HG03280 (cell line): ENCODE measurements around the gene TSACC.
"Not testable (repeated sequence)": the region's sequence is repeated elsewhere in the genome, so short reads cannot be mapped to it uniquely, and the experiment has no call there.

ENCODE experiments used
- ATAC-seq: cut with Tn5 transposase; IDR thresholded peaks from one replicate; pipeline ENCODE4 v1.9.1; 2021; ENCODE audit warnings: mild to moderate bottlenecking, moderate library complexity; ENCODE audit not compliant: unreplicated experiment

The TSACC gene

DNA sequence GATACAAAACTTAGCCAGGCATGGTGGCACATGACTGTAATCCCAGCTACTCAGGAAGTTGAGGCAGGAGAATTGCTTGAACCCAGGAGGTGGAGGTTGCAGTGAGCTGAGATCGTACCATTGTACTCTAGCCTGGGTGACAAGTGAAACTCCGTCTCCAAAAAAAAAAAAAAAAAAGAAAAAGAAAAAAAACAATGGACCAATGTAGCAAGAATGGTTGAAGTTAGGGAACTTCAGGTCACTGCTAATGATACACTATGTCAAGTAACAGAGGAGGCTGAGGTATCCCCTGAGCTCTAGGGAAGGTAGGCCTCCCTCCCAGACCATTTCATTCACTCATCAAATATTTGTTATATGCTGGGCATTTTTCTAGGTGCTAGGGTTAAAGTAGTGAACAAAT is 7.7 kb downstream of the TSACC start:
- not testable (repeated sequence) for ATAC-seq

DNA sequence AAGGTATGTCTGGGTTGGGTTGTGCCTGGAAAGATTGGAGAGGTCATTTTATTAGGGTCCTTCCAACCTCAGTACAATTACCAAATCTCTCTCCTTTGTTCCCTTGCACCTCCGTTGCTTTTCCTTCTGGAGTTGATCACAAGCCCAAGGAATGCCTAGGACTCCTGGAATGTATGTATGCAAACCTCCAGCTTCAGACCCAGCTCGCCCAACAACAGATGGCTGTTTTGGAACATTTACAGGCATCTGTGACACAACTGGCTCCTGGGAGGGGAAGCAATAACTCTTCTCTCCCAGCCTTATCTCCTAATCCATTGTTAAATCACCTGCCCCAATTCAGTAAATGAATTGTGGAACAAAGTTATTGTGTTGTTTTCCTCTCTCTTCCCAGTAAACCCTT is 8.3 kb downstream of the TSACC start:
- ATAC-seq = no peak

DNA sequence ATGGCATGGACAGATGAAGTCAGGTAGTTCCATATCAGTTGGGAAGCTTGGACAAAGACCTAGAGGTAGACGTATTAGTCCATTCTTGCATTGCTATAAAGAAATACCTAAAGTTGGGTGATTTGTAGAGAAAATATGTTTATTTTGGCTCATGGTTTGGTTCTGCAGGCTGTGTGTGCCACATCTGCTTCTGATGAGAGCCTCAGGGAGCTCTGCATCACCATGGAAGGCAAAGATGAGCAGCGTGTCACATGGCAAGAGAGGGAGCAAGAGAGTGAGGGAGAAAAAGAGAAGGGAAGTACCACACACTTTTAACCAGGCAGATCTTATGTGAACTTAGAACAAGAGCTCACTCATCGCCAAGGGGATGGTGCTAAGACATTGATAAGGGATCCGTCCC is 9.0 kb downstream of the TSACC start:
- ATAC-seq = no peak

DNA sequence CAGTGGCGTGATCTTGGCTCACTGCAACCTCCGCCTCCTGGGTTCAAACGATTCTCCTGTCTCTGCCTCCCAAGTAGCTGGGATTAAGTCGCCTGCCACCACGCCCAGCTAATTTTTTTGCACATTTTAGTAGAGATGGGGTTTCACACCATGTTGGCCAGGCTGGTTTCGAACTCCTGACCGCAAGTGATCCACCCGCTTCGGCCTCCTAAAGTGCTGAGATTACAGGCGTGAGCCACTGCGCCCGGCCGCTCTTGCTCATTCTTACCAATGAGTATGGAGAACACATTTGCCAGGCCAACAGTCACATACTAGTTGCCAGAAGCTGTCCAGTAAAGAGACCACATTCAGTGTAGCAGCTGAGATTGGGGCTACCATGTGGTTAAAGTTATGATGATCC is 14.2 kb downstream of the TSACC start:
- ATAC-seq = not testable (repeated sequence)

DNA sequence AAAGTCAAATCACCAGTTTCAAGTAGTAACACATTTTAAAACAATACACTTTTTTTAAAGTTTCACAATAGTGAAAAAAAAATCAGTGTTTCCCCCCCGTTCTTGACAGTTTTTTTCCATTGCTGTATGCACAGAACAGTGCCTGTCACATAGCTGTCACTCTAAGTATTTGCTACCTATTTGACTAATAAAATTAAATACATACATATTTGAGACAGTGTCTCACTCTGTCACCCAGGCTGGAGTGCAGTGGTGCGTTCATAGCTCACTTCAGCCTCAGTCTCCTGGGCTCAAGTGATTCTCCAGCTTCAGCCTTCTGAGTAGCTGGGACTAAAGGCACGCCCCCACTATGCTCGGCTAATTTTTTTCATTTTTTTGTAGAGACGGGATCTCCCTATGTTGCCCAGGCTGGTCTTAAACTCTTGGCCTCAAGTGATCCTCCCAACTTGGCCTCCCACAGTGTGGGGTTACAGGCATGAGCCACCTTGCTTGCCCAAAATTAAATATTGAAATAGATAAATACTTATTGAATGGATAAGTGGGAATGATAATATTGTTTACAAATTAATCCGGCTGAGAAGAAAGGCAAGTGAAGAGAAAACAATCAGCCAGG is 18.0 kb downstream of the TSACC start:
- ATAC-seq = no peak

DNA sequence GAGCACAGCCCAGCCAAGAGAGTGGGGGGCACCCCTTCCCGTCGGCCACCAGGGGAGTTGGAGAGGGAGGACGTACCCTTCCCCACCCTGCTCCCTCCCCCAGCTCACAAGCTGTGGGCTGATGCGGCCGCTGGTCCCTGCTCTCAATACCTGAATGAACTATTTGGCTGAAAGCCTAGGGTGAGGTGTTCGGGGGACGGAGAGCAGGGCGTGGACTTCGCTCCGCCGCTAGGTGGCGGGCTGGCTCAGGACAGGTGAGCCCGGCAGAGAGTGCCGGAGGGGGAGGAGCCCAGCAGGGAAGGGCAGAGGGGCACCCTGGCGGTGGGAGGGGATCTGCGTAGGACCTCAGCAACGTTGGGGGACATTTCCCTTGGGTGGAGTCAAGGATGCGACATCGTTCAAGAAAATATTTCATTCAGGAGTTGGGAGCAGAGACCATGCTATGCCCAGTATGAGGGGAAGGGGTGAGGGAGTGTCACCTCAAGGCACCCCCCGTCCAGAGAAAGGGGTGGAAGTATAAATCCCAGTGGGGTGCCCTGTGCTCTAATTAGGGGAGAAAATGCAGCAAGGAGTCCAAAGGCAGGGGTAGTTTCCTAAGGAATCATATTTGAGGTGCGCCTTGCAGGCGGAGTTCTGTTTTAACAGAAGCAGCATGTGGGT is 18.7 kb downstream of the TSACC start:
- no peak for ATAC-seq

DNA sequence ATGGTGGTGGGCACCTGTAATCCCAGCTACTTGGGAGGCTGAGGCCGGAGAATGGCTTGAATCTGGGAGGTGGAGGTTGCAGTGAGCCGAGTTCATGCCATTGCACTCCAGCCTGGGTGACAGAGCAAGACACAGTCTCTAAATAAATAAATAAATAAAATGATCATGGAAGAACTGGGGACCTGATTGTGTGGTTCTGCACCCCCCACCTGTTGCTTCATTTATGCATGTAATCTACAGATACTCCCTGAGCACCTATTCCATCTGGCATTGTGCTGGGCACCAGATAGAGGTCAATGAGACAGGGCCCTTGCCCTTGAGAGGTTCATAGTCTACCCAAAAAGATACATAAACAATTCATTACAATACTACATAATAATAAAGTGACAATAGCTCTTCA is 19.7 kb downstream of the TSACC start:
- no peak for ATAC-seq

DNA sequence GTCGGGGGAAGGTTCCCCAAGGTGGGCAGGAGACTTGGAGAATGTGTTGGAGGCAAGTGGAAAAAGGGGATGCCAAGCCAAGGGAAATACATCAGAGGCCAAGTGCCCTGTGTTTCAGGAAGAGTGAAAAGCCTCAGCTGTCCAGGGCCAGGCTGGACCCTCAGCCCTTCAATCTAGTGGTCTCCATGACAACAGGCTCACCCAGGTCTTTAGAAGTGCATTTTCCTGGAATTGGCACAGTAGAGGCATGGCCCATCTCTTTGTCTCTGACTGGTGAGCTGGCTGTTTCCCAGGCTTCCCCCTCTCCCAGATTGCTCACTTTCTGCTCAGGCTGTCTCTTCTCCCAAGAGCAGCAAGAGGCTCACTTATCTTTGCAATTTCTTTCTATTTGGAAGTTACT is 20.3 kb downstream of the TSACC start:
- no peak for ATAC-seq

DNA sequence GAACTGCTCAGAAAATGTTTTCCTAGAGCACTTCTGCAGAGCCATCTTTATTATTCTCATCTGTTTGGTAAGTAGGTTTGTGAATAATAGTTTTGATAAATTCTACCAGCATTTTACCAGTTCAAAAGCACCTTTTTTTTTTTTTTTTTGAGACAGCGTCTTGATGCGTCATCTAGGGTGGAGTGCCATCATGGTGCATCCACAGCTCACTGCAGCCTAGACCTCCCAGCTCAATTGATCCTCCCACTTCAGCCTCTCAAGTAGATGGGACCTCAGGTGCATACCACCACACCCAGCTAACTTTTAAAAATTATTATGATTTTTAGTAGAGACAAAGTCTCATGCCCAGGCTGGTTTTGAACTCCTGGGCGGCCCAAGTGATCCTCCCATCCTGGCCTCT is 20.9 kb downstream of the TSACC start:
- no peak for ATAC-seq

DNA sequence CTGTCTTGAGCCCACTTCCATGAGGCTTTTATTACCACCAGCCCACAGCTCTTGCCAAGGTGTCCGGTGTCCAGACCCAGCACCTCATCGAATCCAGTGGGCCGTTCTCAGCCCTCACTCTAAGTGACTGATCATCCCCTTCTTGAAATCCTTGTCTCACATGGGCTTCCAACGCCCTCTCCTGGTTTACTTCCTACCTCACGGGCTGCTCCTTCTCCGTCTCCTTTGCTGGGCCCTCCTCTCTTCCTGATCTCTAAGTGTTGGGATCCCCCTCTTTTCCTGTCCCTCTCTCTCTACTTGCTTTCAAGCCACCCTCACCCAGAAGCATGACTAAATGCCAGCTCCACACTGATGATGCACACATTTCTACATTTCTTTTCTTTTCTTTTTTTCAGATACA is 21.6 kb downstream of the TSACC start:
- ATAC-seq = no peak

DNA sequence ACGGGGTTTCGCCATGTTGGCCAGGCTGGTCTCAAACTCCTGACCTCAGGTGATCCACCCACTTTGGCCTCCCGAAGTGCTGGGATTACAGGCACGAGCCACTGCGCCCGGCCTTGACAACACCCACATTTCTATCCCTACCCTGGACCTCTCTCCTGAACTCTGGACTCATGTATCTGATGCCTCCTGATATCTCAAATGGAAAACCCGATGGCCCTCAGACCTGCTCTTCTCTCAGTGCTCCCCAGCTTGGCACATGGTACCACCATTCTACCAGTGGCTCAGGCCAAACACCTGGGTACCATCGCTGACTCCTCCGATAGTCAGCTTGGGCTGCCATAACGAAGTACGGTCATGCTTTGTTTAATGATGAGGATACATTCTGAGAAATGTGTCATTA is 22.2 kb downstream of the TSACC start:
- no peak for ATAC-seq

DNA sequence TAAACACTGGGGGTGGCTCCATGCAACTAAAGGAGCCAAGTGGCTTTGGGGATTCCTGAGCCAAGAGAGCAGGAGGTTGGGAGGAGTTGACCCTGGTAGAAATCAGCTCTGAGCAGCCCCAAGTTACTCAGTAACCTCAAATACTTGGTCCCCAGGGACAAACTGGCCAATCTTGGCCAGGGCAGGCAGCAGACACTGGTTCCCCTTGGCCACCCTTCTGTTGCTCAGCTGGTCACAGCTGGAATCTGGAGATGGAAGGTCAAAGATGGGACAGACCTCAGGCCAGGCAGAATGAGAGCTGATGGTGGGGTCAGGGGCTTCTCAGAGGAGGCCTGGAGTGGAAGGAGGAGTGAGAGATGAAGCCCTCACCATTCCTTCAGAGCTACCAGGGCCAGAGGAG is 27.4 kb downstream of the TSACC start:
- no peak for ATAC-seq

DNA sequence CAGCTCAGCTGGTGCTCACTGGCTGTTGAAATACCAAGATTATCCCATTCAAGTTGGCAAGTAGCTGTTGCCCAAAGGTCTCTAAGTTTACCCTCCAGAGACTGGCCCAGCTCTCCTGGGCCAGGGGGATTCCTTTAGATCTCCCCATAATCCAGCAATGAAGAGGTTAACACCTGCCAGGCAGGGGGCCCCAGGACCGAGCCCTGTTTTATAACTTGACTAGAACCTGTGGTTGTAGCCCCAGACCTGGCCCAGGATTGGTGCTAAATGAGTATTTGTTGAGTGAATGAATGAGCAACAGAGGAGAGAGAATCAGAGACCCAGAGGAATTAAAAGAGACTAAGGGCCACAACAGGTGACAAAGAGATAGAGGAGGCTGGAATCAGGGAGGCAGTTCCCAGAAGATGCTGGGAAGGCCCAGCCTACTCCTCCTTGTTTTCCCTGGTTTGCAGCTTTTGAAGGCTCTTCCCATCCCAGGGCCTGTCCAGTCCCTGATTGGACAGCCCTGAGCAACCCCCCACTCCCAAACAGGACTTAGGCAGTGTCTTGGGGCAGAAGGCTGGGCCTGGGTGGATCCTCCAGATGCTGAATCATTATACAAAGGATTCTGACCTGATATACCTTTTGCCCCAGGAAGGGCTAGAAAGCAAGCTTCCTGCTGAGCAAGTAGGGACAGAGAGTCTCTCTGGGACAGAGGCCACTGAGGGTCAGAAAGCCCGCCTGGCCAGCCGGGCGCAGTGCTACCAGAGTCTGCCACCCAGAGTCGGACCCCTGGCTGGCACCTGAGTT is 28.2 kb downstream of the TSACC start:
- ATAC-seq = no peak

DNA sequence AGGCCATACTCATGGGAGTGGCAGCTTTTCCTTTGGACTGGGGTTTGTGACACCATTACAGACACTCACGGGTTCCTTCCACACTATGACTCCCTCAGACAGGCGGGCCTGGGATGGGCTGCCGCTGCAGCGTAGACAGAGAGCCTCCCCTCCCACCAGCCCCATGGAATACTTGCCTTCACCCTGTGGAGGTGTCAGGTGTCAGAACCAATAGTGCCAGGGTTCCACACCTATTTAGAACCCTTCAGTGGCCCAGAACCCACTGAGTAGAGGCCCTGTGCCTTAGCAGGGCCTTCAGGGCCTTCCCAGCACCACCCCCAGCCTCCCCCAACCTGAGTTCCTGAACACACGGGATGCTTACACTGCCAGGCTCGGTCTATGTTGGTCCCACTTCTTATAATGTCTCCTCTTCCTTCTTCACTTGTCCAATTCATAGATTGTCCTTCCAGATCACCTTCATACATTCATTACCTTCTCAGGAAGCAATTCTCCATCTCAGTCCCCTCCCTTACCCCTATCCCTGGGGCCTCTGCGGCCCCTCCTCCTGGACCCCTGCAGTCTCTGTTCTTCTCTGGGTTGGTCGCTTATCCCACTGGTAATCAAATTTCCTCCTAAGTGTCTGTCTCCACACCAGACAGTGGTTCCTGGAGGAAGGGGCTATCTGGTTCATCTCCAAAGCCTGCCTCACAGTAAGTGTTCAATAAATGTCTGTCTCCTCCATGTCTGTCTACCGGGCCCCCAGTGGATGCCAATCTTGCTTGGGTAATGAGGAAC is 29.2 kb downstream of the TSACC start:
- no peak for ATAC-seq

DNA sequence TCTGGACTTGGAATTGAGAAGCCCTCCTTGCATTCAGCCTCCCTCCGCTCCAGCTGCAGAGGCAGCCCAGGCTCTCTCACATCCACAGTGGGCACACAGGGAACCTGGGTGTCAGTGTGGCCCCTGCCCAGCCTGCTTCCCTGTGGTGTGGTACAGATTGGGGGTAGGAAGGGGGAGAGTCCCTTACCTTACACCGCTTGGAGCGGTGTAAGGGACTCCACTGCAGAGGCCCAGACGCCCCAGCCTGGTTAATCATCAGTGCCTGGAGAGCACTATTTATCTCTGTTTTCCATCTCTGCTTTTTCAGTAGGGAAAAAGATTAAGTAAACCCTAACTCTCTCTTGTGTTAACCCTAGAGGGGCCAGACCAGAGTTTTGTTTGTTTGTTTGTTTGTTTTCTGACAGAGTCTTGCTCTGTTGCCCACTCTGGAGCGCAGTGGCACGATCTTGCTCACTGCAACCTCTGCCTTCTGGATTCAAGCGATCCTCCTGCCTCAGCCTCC is 29.9 kb downstream of the TSACC start:
- ATAC-seq = no peak

DNA sequence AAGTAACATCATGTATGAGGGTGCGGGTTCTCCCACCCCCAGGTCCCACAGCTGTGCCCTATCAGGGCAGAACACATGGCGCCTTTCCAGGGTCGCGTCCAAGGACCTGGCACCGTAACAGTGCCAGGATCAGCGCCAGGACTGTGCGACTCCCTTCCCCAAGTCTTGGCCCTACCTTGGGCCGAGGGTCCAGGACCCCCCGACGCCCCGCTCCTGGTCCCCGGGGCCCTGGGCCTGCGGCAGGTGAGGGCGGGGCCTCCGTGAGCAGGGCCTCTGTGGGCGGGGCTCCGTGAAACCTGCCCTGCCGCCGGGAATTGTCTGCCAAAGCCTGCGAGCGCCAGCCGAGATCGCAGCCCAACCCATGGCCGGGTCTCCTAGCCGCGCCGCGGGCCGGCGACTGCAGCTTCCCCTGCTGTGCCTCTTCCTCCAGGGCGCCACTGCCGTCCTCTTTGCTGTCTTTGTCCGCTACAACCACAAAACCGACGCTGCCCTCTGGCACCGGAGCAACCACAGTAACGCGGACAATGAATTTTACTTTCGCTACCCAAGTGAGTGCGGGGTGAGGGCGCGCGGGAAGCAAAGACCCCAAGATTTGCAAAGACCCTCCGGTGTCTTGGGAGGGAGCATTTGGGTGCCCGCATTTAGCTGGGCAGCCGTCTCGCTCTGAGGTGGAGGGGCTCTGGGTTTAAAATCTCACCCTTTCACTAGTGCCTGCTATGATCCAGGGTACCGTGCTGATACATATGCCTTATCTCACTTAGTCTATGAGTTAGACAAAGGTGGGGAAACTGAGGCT is 30.8 kb downstream of the TSACC start, which contains the start of gene RHBG:
TSS of gene RHBG (plus strand) at position 323 of the 796 bp plus-strand sequence. CDS start at position 362, 39 bp downstream.
- no peak for ATAC-seq

DNA sequence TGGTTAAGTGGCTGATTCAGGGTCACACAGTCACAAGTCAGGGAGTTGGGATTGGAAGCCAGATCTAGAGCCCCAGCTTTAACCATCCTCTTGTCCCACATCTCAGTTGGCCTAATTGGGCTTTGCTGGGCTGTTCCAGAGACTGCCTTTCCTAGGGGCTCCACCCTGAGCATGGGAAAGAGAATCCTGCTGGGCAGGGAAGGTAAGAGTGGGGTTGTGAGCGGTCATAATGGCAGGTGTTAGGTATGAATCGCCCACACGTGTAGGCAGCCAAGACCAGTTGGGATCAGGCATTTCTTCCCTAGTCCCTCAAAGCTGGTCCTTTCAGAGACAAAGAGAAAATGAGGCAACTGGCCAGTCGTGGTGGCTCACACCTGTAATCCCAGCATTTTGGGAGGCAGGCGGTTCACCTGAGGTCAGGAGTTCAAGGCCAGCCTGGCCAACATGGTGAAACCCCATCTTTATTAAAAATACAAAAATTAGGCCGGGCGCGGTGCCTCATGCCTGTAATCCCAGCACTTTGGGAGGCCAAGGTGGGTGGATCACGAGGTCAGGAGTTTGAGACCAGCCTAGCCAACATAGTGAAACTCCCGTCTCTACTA is 31.5 kb downstream of the TSACC start:
- not testable (repeated sequence) for ATAC-seq

DNA sequence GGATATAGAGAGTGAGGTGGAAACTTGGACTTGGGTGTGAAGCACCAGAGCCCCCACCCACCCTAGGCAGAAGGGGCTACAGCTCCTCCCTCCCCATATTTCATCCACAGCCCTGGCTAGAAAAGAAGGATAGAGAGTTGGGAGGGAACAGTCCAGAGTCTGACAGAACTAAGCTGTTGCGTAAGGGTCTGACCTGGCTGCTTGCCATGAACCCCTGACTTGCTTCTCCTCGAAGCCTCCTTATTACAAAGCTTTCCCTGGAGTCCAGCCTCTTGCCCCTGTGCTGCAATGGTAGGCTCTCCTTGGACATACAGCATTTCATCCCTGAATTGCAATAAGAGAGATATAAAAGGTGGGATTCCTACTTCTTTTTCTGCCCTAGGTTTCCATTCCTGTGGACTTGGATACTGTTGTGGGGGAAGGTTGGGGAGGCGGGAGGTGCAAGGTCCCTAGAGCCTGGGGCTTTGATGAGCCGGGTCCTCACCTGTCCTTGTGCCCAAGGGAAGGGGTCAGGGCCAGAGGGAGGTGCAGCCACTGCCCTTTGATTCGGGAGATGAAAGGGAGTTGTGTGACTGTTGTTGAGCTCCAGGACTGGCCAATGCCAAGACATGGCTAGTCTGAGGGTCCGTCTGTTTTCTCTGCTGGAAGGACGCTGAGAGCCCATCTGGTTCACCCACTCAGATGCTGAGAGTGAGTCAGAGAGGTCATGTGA is 33.4 kb downstream of the TSACC start:
- no peak for ATAC-seq

DNA sequence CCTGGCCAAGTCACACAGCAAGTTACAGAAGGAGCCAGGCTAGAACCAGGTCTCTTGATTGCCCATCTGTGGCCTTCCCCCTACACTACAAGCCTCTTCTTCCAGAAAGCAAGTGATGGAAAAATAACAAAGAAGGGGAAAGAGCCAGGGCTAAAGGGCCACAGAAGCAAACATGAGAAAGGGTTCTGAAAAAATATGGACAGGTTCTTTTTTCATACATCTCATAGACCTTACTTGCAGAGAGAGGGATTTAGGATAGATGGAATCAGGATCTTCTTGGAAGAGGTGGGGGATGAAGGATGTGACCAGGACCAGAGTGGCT is 33.9 kb downstream of the TSACC start:
- ATAC-seq = no peak
